SK-N-SH treated with all-trans-retinoic acid at 6 μM for 48 hours (cell line): Measurements from ENCODE around the gene LMF2.

ENCODE experiments used
- ARNTL ChIP-seq: fragments of 450-650 bp; formaldehyde crosslinking; IDR thresholded peaks from 2 replicates; pipeline ENCODE4 v1.5.0; 2020; ENCODE audit warnings: low read depth, mild to moderate bottlenecking, moderate library complexity, borderline replicate concordance
- CREB5 ChIP-seq: fragments of 250-450 bp; sonication (Bioruptor Pico); IDR thresholded peaks from 2 replicates; pipeline ENCODE4 v1.5.1; 2020; ENCODE audit warnings: low read depth, mild to moderate bottlenecking, moderate library complexity
- CSDC2 ChIP-seq: fragments of 250-450 bp; sonication (Bioruptor Pico); IDR thresholded peaks from 2 replicates; pipeline ENCODE4 v1.5.0; 2020; ENCODE audit warnings: mild to moderate bottlenecking, moderate library complexity
- ESRRG ChIP-seq: fragments of 250-450 bp; sonication (Bioruptor Pico); IDR thresholded peaks from 2 replicates; pipeline ENCODE4 v1.6.1; 2021; ENCODE audit warnings: mild to moderate bottlenecking
- GLIS3 ChIP-seq: fragments of 250-450 bp; sonication (Bioruptor Pico); IDR thresholded peaks from 2 replicates; pipeline ENCODE4 v1.5.0; 2020; ENCODE audit warnings: mild to moderate bottlenecking, moderate library complexity
- OSR1 ChIP-seq: fragments of 250-450 bp; sonication (Bioruptor Pico); IDR thresholded peaks from 2 replicates; pipeline ENCODE4 v1.8.0; 2022; ENCODE audit warnings: moderate library complexity, mild to moderate bottlenecking, inconsistent platforms
- POU6F1 ChIP-seq: fragments of 250-450 bp; sonication (Bioruptor Pico); IDR thresholded peaks from 2 replicates; pipeline ENCODE4 v1.8.0; 2021; ENCODE audit warnings: low read depth, mild to moderate bottlenecking, moderate library complexity, borderline replicate concordance
- PPARA ChIP-seq: fragments of 250-450 bp; sonication (Bioruptor Pico); IDR thresholded peaks from 2 replicates; pipeline ENCODE4 v1.5.0; 2020; ENCODE audit warnings: mild to moderate bottlenecking, borderline replicate concordance
- TCF4 ChIP-seq: fragments of 250-450 bp; sonication (Bioruptor Pico); IDR thresholded peaks from 2 replicates; pipeline ENCODE4 v1.8.0; 2021; ENCODE audit warnings: mild to moderate bottlenecking, moderate library complexity, borderline replicate concordance
- TOX ChIP-seq: fragments of 250-450 bp; sonication (Bioruptor Pico); IDR thresholded peaks from 2 replicates; pipeline ENCODE4 v1.8.0; 2021; ENCODE audit warnings: mild to moderate bottlenecking, moderate library complexity, borderline replicate concordance
- ZC3H10 ChIP-seq: fragments of 250-450 bp; sonication (Bioruptor Pico); IDR thresholded peaks from 2 replicates; pipeline ENCODE4 v1.5.1; 2021; ENCODE audit warnings: mild to moderate bottlenecking, moderate library complexity
- ZFP3 ChIP-seq: fragments of 250-450 bp; sonication (Bioruptor Pico); IDR thresholded peaks from 2 replicates; pipeline ENCODE4 v1.5.0; 2020; ENCODE audit warnings: mild to moderate bottlenecking, moderate library complexity
- ZNF8 ChIP-seq: fragments of 450-650 bp; formaldehyde crosslinking; IDR thresholded peaks from 2 replicates; pipeline ENCODE4 v1.5.0; 2020; ENCODE audit warnings: mild to moderate bottlenecking, moderate library complexity
- TF ChIP-seq, protein P1 (sequence below): fragments of 250-450 bp; sonication (Bioruptor Pico); IDR thresholded peaks from 2 replicates; pipeline ENCODE4 v1.8.0; 2020; ENCODE audit warnings: mild to moderate bottlenecking, moderate library complexity, borderline replicate concordance

- TF ChIP-seq ZNF8 (CRISPR knock-in tag) (no peak), ZFP3 (no peak), CREB5 (CRISPR knock-in tag) (no peak), TCF4 (no peak), ZC3H10 (CRISPR knock-in tag) (no peak), POU6F1 (no peak), OSR1 (CRISPR knock-in tag) (no peak), TOX (CRISPR knock-in tag) (no peak), GLIS3 (CRISPR knock-in tag) (no peak), ESRRG (no peak), PPARA (CRISPR knock-in tag) (no peak), CSDC2 (CRISPR knock-in tag) (no peak), ARNTL (CRISPR knock-in tag) (no peak)
- TF ChIP-seq, protein P1, sequence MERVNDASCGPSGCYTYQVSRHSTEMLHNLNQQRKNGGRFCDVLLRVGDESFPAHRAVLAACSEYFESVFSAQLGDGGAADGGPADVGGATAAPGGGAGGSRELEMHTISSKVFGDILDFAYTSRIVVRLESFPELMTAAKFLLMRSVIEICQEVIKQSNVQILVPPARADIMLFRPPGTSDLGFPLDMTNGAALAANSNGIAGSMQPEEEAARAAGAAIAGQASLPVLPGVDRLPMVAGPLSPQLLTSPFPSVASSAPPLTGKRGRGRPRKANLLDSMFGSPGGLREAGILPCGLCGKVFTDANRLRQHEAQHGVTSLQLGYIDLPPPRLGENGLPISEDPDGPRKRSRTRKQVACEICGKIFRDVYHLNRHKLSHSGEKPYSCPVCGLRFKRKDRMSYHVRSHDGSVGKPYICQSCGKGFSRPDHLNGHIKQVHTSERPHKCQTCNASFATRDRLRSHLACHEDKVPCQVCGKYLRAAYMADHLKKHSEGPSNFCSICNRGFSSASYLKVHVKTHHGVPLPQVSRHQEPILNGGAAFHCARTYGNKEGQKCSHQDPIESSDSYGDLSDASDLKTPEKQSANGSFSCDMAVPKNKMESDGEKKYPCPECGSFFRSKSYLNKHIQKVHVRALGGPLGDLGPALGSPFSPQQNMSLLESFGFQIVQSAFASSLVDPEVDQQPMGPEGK (CRISPR knock-in tag) = no peak
Observed at GRCh38 chr22:50489363-50490243, 17.9 kb downstream of the LMF2 start.
